ENCODE data around the gene GAB2.
A peak's percentile ranks its signal among the peaks of the same experiment; 100 is the strongest.

The GAB2 gene

DNA sequence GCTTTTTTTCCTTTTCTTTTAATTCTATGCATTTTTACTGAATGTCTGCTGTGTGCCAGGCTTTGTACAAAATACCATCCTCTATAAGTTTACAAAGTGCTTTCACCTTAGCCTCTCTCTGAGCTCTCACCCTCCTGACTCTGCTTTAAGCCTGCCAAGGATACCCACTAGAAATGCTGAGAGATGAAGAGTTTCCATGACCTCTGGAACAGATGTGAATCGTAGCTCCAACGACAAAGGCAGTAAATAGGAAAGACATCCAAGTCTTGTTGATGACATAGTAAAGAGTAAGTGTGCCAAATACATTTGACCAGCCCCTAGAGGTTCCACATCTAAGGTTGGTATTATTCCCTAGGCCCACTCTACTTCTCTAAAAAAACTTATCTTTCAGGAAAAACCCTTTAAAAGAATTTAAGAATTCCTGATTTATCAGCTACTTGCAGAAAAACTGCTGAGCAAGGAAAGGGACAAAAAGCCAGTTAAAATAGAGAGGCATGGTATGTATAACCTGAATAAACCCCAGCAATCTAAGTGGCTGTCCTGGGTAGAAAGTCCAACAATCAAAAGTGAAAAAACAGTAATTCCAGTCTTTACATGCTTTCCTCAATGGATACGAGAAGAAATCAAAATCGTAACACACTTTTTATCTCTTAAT is 45.4 kb downstream of the GAB2 start:
- ATAC-seq, result no peak

DNA sequence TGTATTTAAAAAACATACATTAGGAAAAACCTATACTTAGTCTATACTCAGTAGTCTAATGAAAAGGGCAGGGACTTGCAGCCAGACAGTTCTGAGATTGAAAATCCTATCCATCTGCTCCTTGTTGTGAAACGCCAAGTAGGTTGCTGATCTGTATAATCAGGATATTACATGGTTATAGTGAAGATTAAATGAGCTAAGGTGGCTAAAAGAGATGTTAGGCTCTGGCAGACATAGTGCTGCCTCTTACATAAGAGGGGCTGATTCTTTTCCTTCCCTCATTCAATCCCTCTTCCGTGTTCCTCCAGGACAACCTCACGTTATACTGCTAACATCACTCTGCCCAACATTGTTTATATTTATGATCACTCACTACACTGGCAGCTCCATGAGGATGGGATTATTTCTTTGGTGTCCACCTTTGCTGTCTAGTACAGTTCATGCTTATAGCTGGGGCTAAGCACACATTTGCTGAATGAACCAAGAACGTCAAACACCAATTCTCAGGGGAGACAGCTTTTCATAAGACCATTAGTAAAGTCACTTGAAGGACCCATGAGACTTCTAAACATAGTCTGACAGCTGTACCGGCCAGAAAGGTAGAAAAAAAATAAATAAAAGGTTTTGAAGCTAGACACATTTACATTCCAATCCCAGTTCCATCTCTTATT is 46.3 kb downstream of the GAB2 start:
- ATAC-seq, result peak; percentile 30
- TF ChIP-seq OSR1 (CRISPR knock-in tag; IDR thresholded peaks at IDR 0.05) (no peak), ZC3H10 (CRISPR knock-in tag; IDR thresholded peaks at IDR 0.05) (no peak), ZFP30 (CRISPR knock-in tag; IDR thresholded peaks at IDR 0.05) (no peak), ZNF70 (CRISPR knock-in tag; IDR thresholded peaks at IDR 0.05) (no peak), SNAI2 (CRISPR knock-in tag; IDR thresholded peaks at IDR 0.05) (no peak), TCF4 (CRISPR knock-in tag; IDR thresholded peaks at IDR 0.05; ENCODE audit: borderline replicate concordance) (no peak), ESRRG (CRISPR knock-in tag; IDR thresholded peaks at IDR 0.05) (no peak), ARNTL (CRISPR knock-in tag; IDR thresholded peaks at IDR 0.05; ENCODE audit: borderline replicate concordance, low read depth) (no peak), BACH2 (CRISPR knock-in tag; IDR thresholded peaks at IDR 0.05; ENCODE audit: borderline replicate concordance) (no peak), GLIS3 (CRISPR knock-in tag; IDR thresholded peaks at IDR 0.05) (no peak), ISL1 (CRISPR knock-in tag; IDR thresholded peaks at IDR 0.05) (no peak), CSDC2 (CRISPR knock-in tag; IDR thresholded peaks at IDR 0.05) (no peak), RARB (CRISPR knock-in tag; IDR thresholded peaks at IDR 0.05) (no peak)
- TF ChIP-seq, protein P1, sequence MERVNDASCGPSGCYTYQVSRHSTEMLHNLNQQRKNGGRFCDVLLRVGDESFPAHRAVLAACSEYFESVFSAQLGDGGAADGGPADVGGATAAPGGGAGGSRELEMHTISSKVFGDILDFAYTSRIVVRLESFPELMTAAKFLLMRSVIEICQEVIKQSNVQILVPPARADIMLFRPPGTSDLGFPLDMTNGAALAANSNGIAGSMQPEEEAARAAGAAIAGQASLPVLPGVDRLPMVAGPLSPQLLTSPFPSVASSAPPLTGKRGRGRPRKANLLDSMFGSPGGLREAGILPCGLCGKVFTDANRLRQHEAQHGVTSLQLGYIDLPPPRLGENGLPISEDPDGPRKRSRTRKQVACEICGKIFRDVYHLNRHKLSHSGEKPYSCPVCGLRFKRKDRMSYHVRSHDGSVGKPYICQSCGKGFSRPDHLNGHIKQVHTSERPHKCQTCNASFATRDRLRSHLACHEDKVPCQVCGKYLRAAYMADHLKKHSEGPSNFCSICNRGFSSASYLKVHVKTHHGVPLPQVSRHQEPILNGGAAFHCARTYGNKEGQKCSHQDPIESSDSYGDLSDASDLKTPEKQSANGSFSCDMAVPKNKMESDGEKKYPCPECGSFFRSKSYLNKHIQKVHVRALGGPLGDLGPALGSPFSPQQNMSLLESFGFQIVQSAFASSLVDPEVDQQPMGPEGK (CRISPR knock-in tag; IDR thresholded peaks at IDR 0.05; ENCODE audit: borderline replicate concordance), result no peak
- TF ChIP-seq, protein P2, sequence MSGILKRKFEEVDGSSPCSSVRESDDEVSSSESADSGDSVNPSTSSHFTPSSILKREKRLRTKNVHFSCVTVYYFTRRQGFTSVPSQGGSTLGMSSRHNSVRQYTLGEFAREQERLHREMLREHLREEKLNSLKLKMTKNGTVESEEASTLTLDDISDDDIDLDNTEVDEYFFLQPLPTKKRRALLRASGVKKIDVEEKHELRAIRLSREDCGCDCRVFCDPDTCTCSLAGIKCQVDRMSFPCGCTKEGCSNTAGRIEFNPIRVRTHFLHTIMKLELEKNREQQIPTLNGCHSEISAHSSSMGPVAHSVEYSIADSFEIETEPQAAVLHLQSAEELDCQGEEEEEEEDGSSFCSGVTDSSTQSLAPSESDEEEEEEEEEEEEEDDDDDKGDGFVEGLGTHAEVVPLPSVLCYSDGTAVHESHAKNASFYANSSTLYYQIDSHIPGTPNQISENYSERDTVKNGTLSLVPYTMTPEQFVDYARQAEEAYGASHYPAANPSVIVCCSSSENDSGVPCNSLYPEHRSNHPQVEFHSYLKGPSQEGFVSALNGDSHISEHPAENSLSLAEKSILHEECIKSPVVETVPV (CRISPR knock-in tag; IDR thresholded peaks at IDR 0.05), result no peak
- TF ChIP-seq, protein P3, sequence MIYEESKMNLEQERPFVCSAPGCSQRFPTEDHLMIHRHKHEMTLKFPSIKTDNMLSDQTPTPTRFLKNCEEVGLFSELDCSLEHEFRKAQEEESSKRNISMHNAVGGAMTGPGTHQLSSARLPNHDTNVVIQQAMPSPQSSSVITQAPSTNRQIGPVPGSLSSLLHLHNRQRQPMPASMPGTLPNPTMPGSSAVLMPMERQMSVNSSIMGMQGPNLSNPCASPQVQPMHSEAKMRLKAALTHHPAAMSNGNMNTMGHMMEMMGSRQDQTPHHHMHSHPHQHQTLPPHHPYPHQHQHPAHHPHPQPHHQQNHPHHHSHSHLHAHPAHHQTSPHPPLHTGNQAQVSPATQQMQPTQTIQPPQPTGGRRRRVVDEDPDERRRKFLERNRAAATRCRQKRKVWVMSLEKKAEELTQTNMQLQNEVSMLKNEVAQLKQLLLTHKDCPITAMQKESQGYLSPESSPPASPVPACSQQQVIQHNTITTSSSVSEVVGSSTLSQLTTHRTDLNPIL (CRISPR knock-in tag; IDR thresholded peaks at IDR 0.05; ENCODE audit: low read depth), result no peak

More for the DNA sequence above, 45.4 kb downstream of the GAB2 start:
- TF ChIP-seq CSDC2 (CRISPR knock-in tag; IDR thresholded peaks at IDR 0.05) (no peak), ZFP30 (CRISPR knock-in tag; IDR thresholded peaks at IDR 0.05) (no peak), TOX (CRISPR knock-in tag; IDR thresholded peaks at IDR 0.05; ENCODE audit: borderline replicate concordance) (no peak), ESRRG (CRISPR knock-in tag; IDR thresholded peaks at IDR 0.05) (no peak), BACH2 (CRISPR knock-in tag; IDR thresholded peaks at IDR 0.05; ENCODE audit: borderline replicate concordance) (no peak)
- TF ChIP-seq, protein P2 (CRISPR knock-in tag; IDR thresholded peaks at IDR 0.05), result no peak

DNA sequence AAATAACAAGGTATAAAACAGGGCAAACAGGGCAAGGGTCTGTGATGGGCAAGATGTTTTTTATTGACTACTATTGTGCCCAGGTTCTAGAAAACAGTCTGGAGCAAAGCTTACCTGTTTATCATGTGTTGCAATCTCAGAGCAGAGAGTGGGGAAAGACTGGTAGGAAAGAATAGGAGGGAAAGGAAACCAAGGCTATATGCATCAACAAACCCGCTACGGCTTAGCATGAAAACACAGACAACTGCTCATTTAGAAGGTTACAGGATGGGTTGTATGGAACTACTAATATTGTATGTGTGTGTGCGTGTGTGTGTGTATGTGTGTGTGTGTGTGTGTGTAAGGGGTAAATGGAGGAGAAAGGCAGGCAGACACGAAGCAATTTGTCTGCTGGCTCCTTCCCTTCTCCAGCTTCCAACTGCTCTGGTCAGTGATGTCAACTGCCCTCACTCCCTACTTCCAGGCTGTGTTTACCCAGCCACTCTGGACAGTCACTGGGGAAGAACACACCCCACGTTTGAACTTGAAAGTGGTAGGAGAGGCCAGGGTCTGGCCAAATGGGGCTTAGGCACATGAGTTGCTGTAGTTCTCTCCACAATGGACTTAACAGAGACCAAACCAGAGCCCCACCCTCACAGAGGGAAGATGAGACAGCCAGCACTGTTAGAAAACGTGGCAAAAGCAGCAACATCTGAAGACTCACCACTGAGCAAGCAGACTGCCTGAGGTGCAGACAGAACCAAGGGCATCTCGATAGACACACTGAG is 47.0 kb downstream of the GAB2 start:
- peak; percentile 72 for ATAC-seq
- TF ChIP-seq, protein P4, sequence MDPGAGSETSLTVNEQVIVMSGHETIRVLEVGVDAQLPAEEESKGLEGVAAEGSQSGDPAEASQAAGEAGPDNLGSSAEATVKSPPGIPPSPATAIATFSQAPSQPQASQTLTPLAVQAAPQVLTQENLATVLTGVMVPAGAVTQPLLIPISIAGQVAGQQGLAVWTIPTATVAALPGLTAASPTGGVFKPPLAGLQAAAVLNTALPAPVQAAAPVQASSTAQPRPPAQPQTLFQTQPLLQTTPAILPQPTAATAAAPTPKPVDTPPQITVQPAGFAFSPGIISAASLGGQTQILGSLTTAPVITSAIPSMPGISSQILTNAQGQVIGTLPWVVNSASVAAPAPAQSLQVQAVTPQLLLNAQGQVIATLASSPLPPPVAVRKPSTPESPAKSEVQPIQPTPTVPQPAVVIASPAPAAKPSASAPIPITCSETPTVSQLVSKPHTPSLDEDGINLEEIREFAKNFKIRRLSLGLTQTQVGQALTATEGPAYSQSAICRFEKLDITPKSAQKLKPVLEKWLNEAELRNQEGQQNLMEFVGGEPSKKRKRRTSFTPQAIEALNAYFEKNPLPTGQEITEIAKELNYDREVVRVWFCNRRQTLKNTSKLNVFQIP (CRISPR knock-in tag; IDR thresholded peaks at IDR 0.05; ENCODE audit: borderline replicate concordance, low read depth), result no peak
- TF ChIP-seq, protein P1 (CRISPR knock-in tag; IDR thresholded peaks at IDR 0.05; ENCODE audit: borderline replicate concordance), result no peak
- TF ChIP-seq TOX (CRISPR knock-in tag; IDR thresholded peaks at IDR 0.05; ENCODE audit: borderline replicate concordance) (no peak), RARB (CRISPR knock-in tag; IDR thresholded peaks at IDR 0.05) (no peak), ARNTL (CRISPR knock-in tag; IDR thresholded peaks at IDR 0.05; ENCODE audit: borderline replicate concordance, low read depth) (no peak), ZFP30 (CRISPR knock-in tag; IDR thresholded peaks at IDR 0.05) (no peak), ZNF8 (CRISPR knock-in tag; IDR thresholded peaks at IDR 0.05) (no peak), SNAI2 (CRISPR knock-in tag; IDR thresholded peaks at IDR 0.05) (no peak), OSR1 (CRISPR knock-in tag; IDR thresholded peaks at IDR 0.05) (no peak), BACH2 (CRISPR knock-in tag; IDR thresholded peaks at IDR 0.05; ENCODE audit: borderline replicate concordance) (no peak), ZC3H10 (CRISPR knock-in tag; IDR thresholded peaks at IDR 0.05) (no peak), ZFP3 (CRISPR knock-in tag; IDR thresholded peaks at IDR 0.05) (no peak), PPARA (CRISPR knock-in tag; IDR thresholded peaks at IDR 0.05; ENCODE audit: borderline replicate concordance) (no peak), TCF4 (CRISPR knock-in tag; IDR thresholded peaks at IDR 0.05; ENCODE audit: borderline replicate concordance) (no peak)
- TF ChIP-seq, protein P2 (CRISPR knock-in tag; IDR thresholded peaks at IDR 0.05), result no peak

Data from SK-N-SH treated with all-trans-retinoic acid at 6 μM for 48 hours (cell line).